K562 (cell line): ENCODE measurements around the gene CBFA2T3. TPM values are rescaled to one million over a fixed set of nuclear protein-coding genes. Genes with fewer than 3 reads are reported as not detected.

Experiments used
- ATAC-seq: fragments of 200-7000 bp; cut with Tn5 transposase; 3 replicates; pipeline ENCODE4 v1.9.1; 2020; ENCODE audit warnings: moderate library complexity
- BruUV-seq: library from RNA; stranded (reverse); fragments of 400-500 nt; replicated peaks from 2 replicates; lab custom pipeline; 2021; lab: Mats Ljungman, UMichigan
- CTCF ChIA-PET: fragments of 300-600 bp; formaldehyde crosslinking; extraction: SDS; loops from one replicate; lab custom pipeline; 2021; ENCODE audit warnings: low intra/inter-chr PET ratio; lab: Yijun Ruan, JAX
- POLR2A ChIA-PET: fragments of 300-600, 350-650 bp; sonication (Branson Sonifier 250); formaldehyde crosslinking; extraction: SDS; loops from one replicate; lab custom pipeline; 2021; ENCODE audit warnings: antibody characterized with exemption, inconsistent platforms; lab: Yijun Ruan, JAX
- DNase-seq, 4 experiments: peaks; one replicate each; pipeline versions ENCODE4 v3.0.0 to v3.0.0-alpha.2; 2011 to 2018; ENCODE audit warnings: low spot score in 3 of 4, mixed read lengths in 3 of 4; ENCODE audit errors: extremely low read depth in 1 of 4
- FAIRE-seq: peaks from 2 replicates; lab custom pipeline; 2011; peaks lifted over from hg19 to GRCh38; lab: Jason Lieb, UNC
- H2AFZ ChIP-seq: 2 replicates; pipeline ENCODE4 v1.6.0; 2011; ENCODE audit warnings: low read depth, low read length, control low read depth, inconsistent platforms
- H3K27ac ChIP-seq: fragments of 200-600 bp; 3 replicates; pipeline ENCODE4 v1.8.0; 2011; ENCODE audit warnings: low read depth, mild to moderate bottlenecking, control low read depth, inconsistent platforms, low read length, moderate library complexity, mixed read lengths; ENCODE audit errors: extremely low read depth
- H3K27me3 ChIP-seq, 2 experiments: fragments of 300-600 bp in 1 of 2; 2 replicates in 1 of 2; 3 replicates in 1 of 2; pipeline versions ENCODE4 v1.6.0 to v1.8.0; 2011; ENCODE audit warnings: inconsistent platforms in 2 of 2, low read length in 2 of 2, mild to moderate bottlenecking in 1 of 2, mixed read lengths in 1 of 2, moderate library complexity in 1 of 2; ENCODE audit not compliant: control insufficient read depth in 2 of 2, insufficient read depth in 2 of 2
- H3K36me3 ChIP-seq: fragments of 300-600 bp; 3 replicates; pipeline ENCODE4 v1.8.0; 2011; ENCODE audit warnings: mild to moderate bottlenecking, low read length, inconsistent platforms; ENCODE audit not compliant: control insufficient read depth, insufficient read depth
- H3K4me1 ChIP-seq, 2 experiments: fragments of 200-600 bp in 1 of 2; replicated peaks in 1 of 2; 2 replicates in 1 of 2; 3 replicates in 1 of 2; pipeline versions ENCODE4 v1.5.1 to v1.8.0; 2011; ENCODE audit warnings: inconsistent platforms in 2 of 2, low read length in 2 of 2, mild to moderate bottlenecking in 1 of 2, mixed read lengths in 1 of 2, moderate library complexity in 1 of 2; ENCODE audit not compliant: control insufficient read depth in 2 of 2, insufficient read depth in 2 of 2
- H3K4me2 ChIP-seq: 2 replicates; pipeline ENCODE4 v1.6.1; 2011; ENCODE audit warnings: low read length, control low read depth, inconsistent platforms, mixed read lengths; ENCODE audit not compliant: insufficient read depth
- H3K4me3 ChIP-seq: fragments of 200-600 bp; sonication (generic), shearing (Covaris generic); 2 replicates; pipeline ENCODE4 v1.5.1; 2016; ENCODE audit warnings: control low read depth, inconsistent platforms
- H3K79me2 ChIP-seq: fragments of 200-600 bp; 3 replicates; pipeline ENCODE4 v1.8.0; 2011; ENCODE audit warnings: low read length, inconsistent platforms; ENCODE audit not compliant: control insufficient read depth, insufficient read depth
- H3K9ac ChIP-seq, 2 experiments: 2 replicates each; pipeline versions ENCODE4 v1.6.0 to v1.6.1; 2011; ENCODE audit warnings: low read depth in 2 of 2, low read length in 2 of 2, control low read depth in 1 of 2, inconsistent platforms in 1 of 2, mild to moderate bottlenecking in 1 of 2, mixed read lengths in 1 of 2; ENCODE audit not compliant: insufficient read depth in 1 of 2
- H3K9me1 ChIP-seq: one replicate; pipeline ENCODE4 v1.6.0; 2011; ENCODE audit warnings: inconsistent platforms, mild to moderate bottlenecking, low read length, moderate library complexity; ENCODE audit not compliant: control insufficient read depth, insufficient read depth
- H3K9me3 ChIP-seq: replicated peaks from 2 replicates; pipeline ENCODE4 v1.5.1; 2011; ENCODE audit warnings: low read depth, low read length, inconsistent platforms; ENCODE audit not compliant: control insufficient read depth, insufficient read depth
- H4K20me1 ChIP-seq: replicated peaks from 2 replicates; pipeline ENCODE4 v1.6.1; 2011; ENCODE audit warnings: low read length, inconsistent platforms, mixed read lengths; ENCODE audit not compliant: control insufficient read depth, insufficient read depth
- CGGBP1 ChIP-seq: fragments of 250-450 bp; sonication (Bioruptor Pico); IDR thresholded peaks from 2 replicates; pipeline ENCODE4 v1.9.0; 2021; ENCODE audit warnings: mild to moderate bottlenecking
- E2F6 ChIP-seq, 2 experiments: IDR thresholded peaks; 2 replicates each; pipeline ENCODE4 v1.6.1; 2011; ENCODE audit warnings: borderline replicate concordance in 1 of 2, control low read depth in 1 of 2, low read depth in 1 of 2, low read length in 1 of 2, mild to moderate bottlenecking in 1 of 2, mixed read lengths in 1 of 2, moderate library complexity in 1 of 2; ENCODE audit not compliant: insufficient read depth in 1 of 2, insufficient read length in 1 of 2, poor library complexity in 1 of 2, severe bottlenecking in 1 of 2; ENCODE audit errors: extremely low read depth in 1 of 2
- NEUROD1 ChIP-seq: fragments of 150-350 bp; IDR thresholded peaks from 2 replicates; pipeline ENCODE4 v1.6.1; 2014; ENCODE audit warnings: borderline replicate concordance, low read length, low read depth; ENCODE audit not compliant: partially characterized antibody
- POLR2A ChIP-seq: fragments of 450-650 bp; conservative IDR thresholded peaks from 2 replicates; pipeline ENCODE4 v1.6.1; 2016
- POLR2G ChIP-seq: fragments of 200-400 bp; formaldehyde crosslinking; IDR thresholded peaks from 2 replicates; pipeline ENCODE4 v1.6.1; 2017; ENCODE audit warnings: low read depth, mild to moderate bottlenecking, antibody characterized with exemption, low read length, moderate library complexity
- RBM22 ChIP-seq: fragments of 200-400 bp; formaldehyde crosslinking; IDR thresholded peaks from 2 replicates; pipeline ENCODE4 v1.6.1; 2018; ENCODE audit warnings: low read length, low read depth; ENCODE audit not compliant: poor library complexity, severe bottlenecking
- SIN3B ChIP-seq: fragments of 450-650 bp; IDR thresholded peaks from 2 replicates; pipeline ENCODE4 v1.6.1; 2017; ENCODE audit warnings: low read depth, mild to moderate bottlenecking, moderate library complexity
- SRF ChIP-seq, 2 experiments: fragments of 250-450, 450-650 bp in 1 of 2; sonication (Bioruptor Pico) in 1 of 2; sonication (generic) in 1 of 2; formaldehyde crosslinking; IDR thresholded peaks; 2 replicates each; pipeline versions ENCODE4 v1.5.0 to v1.5.1; 2020 to 2022; ENCODE audit warnings: mild to moderate bottlenecking in 1 of 2, missing genetic modification reagents in 1 of 2
- ZBTB33 ChIP-seq: sonication (generic); formaldehyde crosslinking; IDR thresholded peaks from 2 replicates; pipeline ENCODE4 v1.8.1; 2023; ENCODE audit warnings: mild to moderate bottlenecking, missing genetic modification reagents
- WGBS: fragments of 100-300 bp; shearing (Covaris generic); methylation state at CpG from one replicate; pipeline ENCODE4 v1.1.6; 2016; ENCODE audit warnings: low coverage, mixed read lengths; ENCODE audit not compliant: insufficient coverage; ENCODE audit errors: missing lambda C conversion rate; 5-methylcytosine and 5-hydroxymethylcytosine counted together
- in situ Hi-C: fragments of 300-500 bp; cut with MboI; formaldehyde crosslinking; loops from 4 replicates; pipeline ENCODE4 v1.15.0; 2018; ENCODE audit warnings: inconsistent platforms, mixed read lengths
- intact Hi-C: fragments of 100-400 bp; cut with micrococcal nuclease; formaldehyde crosslinking; loops from 2 replicates; pipeline ENCODE4 v1.14.2; 2022
- polyA plus RNA-seq, 8 experiments: library from polyadenylated mRNA; depleted of rRNA in 4 of 8; stranded (reverse) in 5 of 8; unstranded in 3 of 8; fragments of >200 nt; fragmentation: Nextera tagmentation in 2 of 8; fragmentation: Illumina TruSeq in 1 of 8; extraction: Ambion mirVana in 2 of 8; extraction: Trizol in 1 of 8; gene quantifications; 2 replicates each; pipeline versions ENCODE4 v1.2.1 to v1.2.3, GENCODE V29; 2011 to 2014; ENCODE audit warnings: inconsistent platforms in 1 of 8, missing spikeins in 1 of 8
- total RNA-seq, 7 experiments: library from RNA; depleted of rRNA in 6 of 7; stranded (reverse); fragments of >200 nt in 6 of 7; fragmentation: Illumina TruSeq in 2 of 7; extraction: Trizol in 2 of 7; gene quantifications; 2 replicates each; pipeline versions ENCODE4 v1.2.1 to v1.2.3, GENCODE V29; 2011 to 2021; ENCODE audit warnings: low replicate concordance in 1 of 7

The CBFA2T3 gene
- total and polyA plus RNA-seq, 9 of the 15 experiments (the other 6 are each of a cell fraction or from before 2014, with no cell fraction given) = 2.3 to 145 (median 6.7) TPM

GRCh38 chr16:88891083-88891482 is 85.9 kb downstream of the CBFA2T3 start:
- no peak for DNase-seq
- Histone ChIP-seq H3K9me1 (no peaks in the 10 kb centered on the region), H3K4me3 (no peak overlapping the region), H2AFZ (no peak overlapping the region), H4K20me1 (no peaks in the 10 kb centered on the region), H3K36me3 (peaks cover 86% of the 10 kb centered on the region), H3K27me3 (no peaks in the 10 kb centered on the region), H3K9me3 (peaks cover 29% of the 10 kb centered on the region), H3K79me2 (peaks cover 23% of the 10 kb centered on the region), H3K27ac (no peak overlapping the region), H3K9ac (no peak overlapping the region), H3K4me1 (peaks cover 0 to 48% of the 10 kb centered on the region in 2 experiments; a peak in 3 of 5 replicates), H3K4me2 (no peak overlapping the region)
- ATAC-seq = no peak
- intact Hi-C loops = no loop called here
- no peak for FAIRE-seq
- POLR2A ChIA-PET = no interaction called here
- in situ Hi-C loops = no loop called here
- TF ChIP-seq CGGBP1 (CRISPR knock-in tag) (no peak), SRF (CRISPR knock-in tag; IDR thresholded peaks at IDR 0.05) (no peak), POLR2A (peak; percentile 44; the same call in 1 of the 2 replicates), POLR2G (peak; percentile 47), SIN3B (no peak), RBM22 (peak; percentile 59), NEUROD1 (no peak), E2F6 (IDR thresholded peaks at IDR 0.05; ENCODE audit: borderline replicate concordance in 1 of 2, extremely low read depth in 1 of 2, insufficient read depth in 1 of 2, insufficient read length in 1 of 2, low read depth in 1 of 2, low read length in 1 of 2, poor library complexity in 1 of 2, severe bottlenecking in 1 of 2) (peak in 1 of 2 experiments; percentile 4), ZBTB33 (CRISPR knock-in tag) (0 out of 2 replicates have a peak, but pooled peaks have one; percentile 48)
- CTCF ChIA-PET = no interaction called here
- no TSS peak for BruUV-seq
- 95% methylated on average over 14 of the region's 16 CpGs for WGBS
